B cell (primary cell): Measurements from ENCODE around the gene ANKRD33. TPM values are rescaled to one million over a fixed set of nuclear protein-coding genes. Genes with fewer than 3 reads are reported as not detected.

Experiments used
- ATAC-seq: fragments of 200-7000 bp; cut with Tn5 transposase; one replicate; pipeline ENCODE4 v1.10.0; 2021; ENCODE audit warnings: low read depth, mild to moderate bottlenecking, moderate number of reproducible peaks, moderate library complexity
- CTCF ChIA-PET: fragments of 350-600 bp; sonication (Branson Sonifier 250); formaldehyde crosslinking; loops from one replicate; lab custom pipeline; 2021; ENCODE audit warnings: antibody characterized with exemption, inconsistent platforms; lab: Charles Lee
- POLR2A ChIA-PET: fragments of 350-600 bp; sonication (Branson Sonifier 250); formaldehyde crosslinking; loops from one replicate; lab custom pipeline; 2021; ENCODE audit warnings: antibody characterized with exemption; lab: Charles Lee
- DNase-seq: peaks from one replicate; pipeline ENCODE4 v3.0.0; 2013
- H2AFZ ChIP-seq: 2 replicates; pipeline ENCODE4 v1.6.1; 2012; ENCODE audit warnings: mild to moderate bottlenecking, low read depth, low read length; ENCODE audit not compliant: insufficient read depth, poor library complexity, severe bottlenecking
- H3K27ac ChIP-seq, 2 donors: 1 replicate in 1 of 2; 2 replicates in 1 of 2; pipeline ENCODE4 v1.5.1; 2012 to 2013; ENCODE audit warnings: low read length in 2 of 2, mild to moderate bottlenecking in 2 of 2, moderate library complexity in 1 of 2
- H3K27me3 ChIP-seq, 4 experiments: fragments of 200-600 bp in 1 of 4; sonication (generic) in 1 of 4; replicated peaks in 1 of 4; 1 replicate in 2 of 4; 2 replicates in 2 of 4; pipeline versions ENCODE4 v1.6.1 to v1.7.0; 2013 to 2016; ENCODE audit warnings: low read length in 3 of 4, mild to moderate bottlenecking in 2 of 4, mixed read lengths in 1 of 4, moderate library complexity in 1 of 4; ENCODE audit not compliant: insufficient read depth in 4 of 4, control insufficient read depth in 3 of 4; ENCODE audit errors: control extremely low read depth in 1 of 4
- H3K36me3 ChIP-seq, 2 experiments: replicated peaks in 1 of 2; 1 replicate in 1 of 2; 2 replicates in 1 of 2; pipeline versions ENCODE4 v1.6.1 to v1.7.1; 2013; ENCODE audit warnings: low read length in 1 of 2; ENCODE audit not compliant: insufficient read depth in 2 of 2, control insufficient read depth in 1 of 2; ENCODE audit errors: control extremely low read depth in 1 of 2, extremely low read depth in 1 of 2
- H3K4me1 ChIP-seq, 2 donors: fragments of 200-600 bp in 1 of 2; sonication (generic) in 1 of 2; 1 replicate in 1 of 2; 2 replicates in 1 of 2; pipeline versions ENCODE4 v1.5.1 to v1.6.1; 2013 to 2017; ENCODE audit warnings: low read length in 2 of 2; ENCODE audit not compliant: control insufficient read depth in 2 of 2, insufficient read depth in 2 of 2
- H3K4me2 ChIP-seq: replicated peaks from 2 replicates; pipeline ENCODE3; 2012; ENCODE audit warnings: mild to moderate bottlenecking, low read depth, low read length; ENCODE audit not compliant: poor library complexity, severe bottlenecking
- H3K4me3 ChIP-seq, 5 experiments: fragments of 200-600 bp in 1 of 5; sonication (generic) in 1 of 5; 1 replicate in 3 of 5; 2 replicates in 2 of 5; pipeline versions ENCODE4 v1.5.1 to v1.7.0; 2011 to 2016; ENCODE audit warnings: low read length in 4 of 5, mild to moderate bottlenecking in 4 of 5, low read depth in 2 of 5, control low read depth in 1 of 5, moderate library complexity in 1 of 5; ENCODE audit not compliant: insufficient read depth in 1 of 5; ENCODE audit errors: control extremely low read depth in 1 of 5, extremely low read depth in 1 of 5
- H3K79me2 ChIP-seq: fragments of 200-600 bp; sonication (generic); one replicate; pipeline ENCODE4 v1.6.0; 2016; ENCODE audit warnings: low read length; ENCODE audit not compliant: control insufficient read depth, insufficient read depth
- H3K9ac ChIP-seq: fragments of 200-600 bp; sonication (generic); 2 replicates; pipeline ENCODE4 v1.6.1; 2017; ENCODE audit warnings: mild to moderate bottlenecking, low read length, moderate library complexity
- H3K9me3 ChIP-seq, 3 donors: one replicate each; pipeline versions ENCODE4 v1.6.1 to v1.7.1; 2013; ENCODE audit warnings: low read length in 2 of 3; ENCODE audit not compliant: control insufficient read depth in 2 of 3, insufficient read depth in 1 of 3; ENCODE audit errors: control extremely low read depth in 1 of 3
- H4K20me1 ChIP-seq: 2 replicates; pipeline ENCODE4 v1.6.0; 2012; ENCODE audit warnings: mild to moderate bottlenecking, low read length; ENCODE audit not compliant: insufficient read depth, control insufficient read depth, poor library complexity, severe bottlenecking
- H3K27ac Mint-ChIP-seq: one replicate; pipeline ENCODE4 v1.8.0; 2021; ENCODE audit warnings: mixed read lengths
- H3K27me3 Mint-ChIP-seq: one replicate; pipeline ENCODE4 v1.8.0; 2021; ENCODE audit warnings: mixed read lengths
- H3K4me1 Mint-ChIP-seq: one replicate; pipeline ENCODE4 v1.8.0; 2021; ENCODE audit warnings: mixed read lengths
- H3K4me3 Mint-ChIP-seq: one replicate; pipeline ENCODE4 v1.8.0; 2021; ENCODE audit warnings: mixed read lengths
- H3K9me3 Mint-ChIP-seq: one replicate; pipeline ENCODE4 v1.8.0; 2022; ENCODE audit warnings: mixed read lengths; ENCODE audit not compliant: insufficient read depth
- EZH2 ChIP-seq: IDR thresholded peaks from 2 replicates; pipeline ENCODE4 v1.6.1; 2012; ENCODE audit warnings: borderline replicate concordance, low read depth, mild to moderate bottlenecking, moderate library complexity, low read length; ENCODE audit not compliant: insufficient read depth, poor library complexity, severe bottlenecking
- WGBS: methylation state at CpG from one replicate; pipeline ENCODE4 v1.1.5; 2013; ENCODE audit warnings: missing lambda C conversion rate; ENCODE audit not compliant: insufficient coverage; 5-methylcytosine and 5-hydroxymethylcytosine counted together
- intact Hi-C: fragments of 100-400 bp; cut with micrococcal nuclease; formaldehyde crosslinking; loops from one replicate; pipeline ENCODE4 v1.10.0; 2022
- polyA plus RNA-seq: library from polyadenylated mRNA; depleted of rRNA; stranded (reverse); fragments of >200 nt; gene quantifications from 2 replicates; pipeline ENCODE4 v1.2.3, GENCODE V29; 2012
- total RNA-seq, 2 donors: library from RNA; stranded (reverse); fragments of 120-200 nt in 1 of 2; gene quantifications; 1 replicate in 1 of 2; 2 replicates in 1 of 2; pipeline versions ENCODE4 v1.2.3 to v1.2.4, GENCODE V29; 2013 to 2022
- TF ChIP-seq, protein P1 (sequence below): fragments of 200-600 bp; IDR thresholded peaks from one replicate; pipeline ENCODE4 v1.8.0; 2022; ENCODE audit warnings: antibody characterized with exemption, mild to moderate bottlenecking

Gene ANKRD33
- total and polyA plus RNA-seq, 2 donors (not counting 1 experiment from before 2014, with no cell fraction given), result not detected

GRCh38 chr12:51888316-51889215 lies 663 bp downstream of the ANKRD33 start:
- Histone ChIP-seq H4K20me1 (no peaks in the 10 kb centered on the region), H3K27me3 (peaks cover 0 to 5% (median 0%) of the 10 kb centered on the region in 4 experiments), H3K4me2 (no peak overlapping the region), H2AFZ (no peak overlapping the region), H3K4me3 (no peak overlapping the region), H3K79me2 (no peaks in the 10 kb centered on the region), H3K4me1 (peaks cover 5 to 19% of the 10 kb centered on the region in 2 donors), H3K9ac (no peak overlapping the region), H3K27ac (no peak overlapping the region), H3K36me3 (no peaks in the 10 kb centered on the region), H3K9me3 (peaks cover 0 to 14% (median 0%) of the 10 kb centered on the region in 3 donors)
- intact Hi-C loops, result no loop called here
- Mint-ChIP-seq H3K4me3 (no peak overlapping the region), H3K27me3 (peaks cover 3% of the 10 kb centered on the region), H3K4me1 (peaks cover 12% of the 10 kb centered on the region), H3K27ac (no peak overlapping the region), H3K9me3 (peaks cover 8% of the 10 kb centered on the region)
- 83% methylated on average over 15 of the region's 15 CpGs for WGBS
- TF ChIP-seq, protein P1, sequence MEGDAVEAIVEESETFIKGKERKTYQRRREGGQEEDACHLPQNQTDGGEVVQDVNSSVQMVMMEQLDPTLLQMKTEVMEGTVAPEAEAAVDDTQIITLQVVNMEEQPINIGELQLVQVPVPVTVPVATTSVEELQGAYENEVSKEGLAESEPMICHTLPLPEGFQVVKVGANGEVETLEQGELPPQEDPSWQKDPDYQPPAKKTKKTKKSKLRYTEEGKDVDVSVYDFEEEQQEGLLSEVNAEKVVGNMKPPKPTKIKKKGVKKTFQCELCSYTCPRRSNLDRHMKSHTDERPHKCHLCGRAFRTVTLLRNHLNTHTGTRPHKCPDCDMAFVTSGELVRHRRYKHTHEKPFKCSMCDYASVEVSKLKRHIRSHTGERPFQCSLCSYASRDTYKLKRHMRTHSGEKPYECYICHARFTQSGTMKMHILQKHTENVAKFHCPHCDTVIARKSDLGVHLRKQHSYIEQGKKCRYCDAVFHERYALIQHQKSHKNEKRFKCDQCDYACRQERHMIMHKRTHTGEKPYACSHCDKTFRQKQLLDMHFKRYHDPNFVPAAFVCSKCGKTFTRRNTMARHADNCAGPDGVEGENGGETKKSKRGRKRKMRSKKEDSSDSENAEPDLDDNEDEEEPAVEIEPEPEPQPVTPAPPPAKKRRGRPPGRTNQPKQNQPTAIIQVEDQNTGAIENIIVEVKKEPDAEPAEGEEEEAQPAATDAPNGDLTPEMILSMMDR, result no peak
- TF ChIP-seq EZH2, result no peak
- POLR2A ChIA-PET, result no interaction called here
- no peak for DNase-seq
- CTCF ChIA-PET, result interaction anchor here (1.5 kb wide), 2 partner anchors 35 to 96 kb away, joined by 5 to 6 read pairs; no protein-coding TSS in a partner anchor
- no peak for ATAC-seq
